IPS-18c (cell line): ENCODE data around the gene SBF2.

Experiments
- H3K4me3 ChIP-seq: 2 replicates; pipeline ENCODE4 v1.7.0; 2013; ENCODE audit warnings: low read depth, mild to moderate bottlenecking, low read length, moderate library complexity; ENCODE audit not compliant: insufficient read depth
- H3K9me3 ChIP-seq: one replicate; pipeline ENCODE4 v1.6.1; 2013; ENCODE audit warnings: mild to moderate bottlenecking, low read length, moderate library complexity; ENCODE audit not compliant: control insufficient read depth, insufficient read depth

SBF2 gene

DNA sequence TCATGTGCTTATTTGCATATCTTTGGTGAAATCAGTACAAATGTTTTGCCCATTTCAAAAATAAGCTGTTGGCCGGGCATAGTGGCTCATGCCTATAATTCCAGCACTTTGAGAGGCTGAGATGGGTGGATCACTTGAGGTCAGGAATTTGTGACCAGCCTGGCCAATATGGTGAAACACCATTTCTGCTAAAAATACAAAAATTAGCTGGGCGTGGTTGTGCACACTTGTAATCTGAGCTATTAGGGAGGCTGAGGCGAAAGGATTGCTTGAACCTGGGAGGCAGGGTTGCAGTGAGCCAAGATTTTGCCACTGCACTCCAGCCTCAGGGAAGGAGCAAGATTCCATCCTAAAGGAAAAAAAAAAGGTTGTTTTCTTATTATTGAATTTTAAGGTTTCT, 494.1 kb downstream of the SBF2 start:
- Histone ChIP-seq H3K9me3 (no peaks in the 10 kb centered on the region), H3K4me3 (no peak overlapping the region)

GRCh38 chr11:9797300-9797699, 496.7 kb downstream of the SBF2 start:
- H3K4me3 ChIP-seq = no peak overlapping the region
- no peaks in the 10 kb centered on the region for H3K9me3 ChIP-seq

- H3K9me3 ChIP-seq = no peaks in the 10 kb centered on the region
Measured at GRCh38 chr11:9796854-9797253, 497.2 kb downstream of the SBF2 start.

DNA sequence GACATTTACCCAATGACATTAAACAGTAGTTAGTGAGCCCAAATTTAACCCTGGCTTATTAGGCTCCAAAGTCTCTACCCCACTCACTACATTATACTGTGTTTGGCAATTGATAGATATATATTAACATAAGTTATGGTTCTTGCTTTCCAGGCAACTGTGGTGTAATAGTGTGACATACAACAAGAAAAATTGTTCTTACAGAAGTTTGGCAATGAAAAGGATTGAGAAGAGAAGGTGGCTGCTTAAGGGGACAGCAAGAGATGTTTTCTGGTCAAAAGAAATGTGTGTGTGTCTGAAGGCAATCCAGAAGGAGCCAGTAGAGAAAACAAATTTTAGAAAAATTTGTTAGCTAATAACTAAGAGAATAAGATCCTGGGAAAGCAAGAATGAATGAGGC, 497.8 kb downstream of the SBF2 start:
- no peaks in the 10 kb centered on the region for H3K9me3 ChIP-seq
- H3K4me3 ChIP-seq = no peak overlapping the region

More at GRCh38 chr11:9796854-9797253, 497.2 kb downstream of the SBF2 start:
- H3K4me3 ChIP-seq = no peak overlapping the region

- no peaks in the 10 kb centered on the region for H3K9me3 ChIP-seq
- no peak overlapping the region for H3K4me3 ChIP-seq
Measured at GRCh38 chr11:9790703-9791102, 503.3 kb downstream of the SBF2 start.

DNA sequence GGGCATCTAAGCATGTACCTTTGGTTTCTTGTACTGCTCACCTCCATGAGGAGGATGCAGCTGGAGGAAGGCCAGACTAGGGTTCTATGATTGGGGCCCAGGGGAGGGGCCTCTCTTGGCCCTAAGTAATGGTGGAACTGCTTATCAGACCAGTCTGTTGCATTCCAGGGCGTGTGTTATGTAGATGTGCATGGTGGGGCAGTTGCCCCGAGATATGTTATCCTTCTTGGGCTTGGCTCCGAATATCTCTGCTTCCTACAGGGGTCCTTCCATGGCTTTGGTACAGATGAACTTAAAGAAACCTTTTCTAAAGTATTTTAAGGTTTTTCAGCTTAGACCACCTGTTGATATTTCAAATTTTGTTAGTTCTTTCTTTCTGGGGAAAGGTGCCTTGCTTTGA, 504.1 kb downstream of the SBF2 start:
- no peaks in the 10 kb centered on the region for H3K9me3 ChIP-seq
- H3K4me3 ChIP-seq = no peak overlapping the region

DNA sequence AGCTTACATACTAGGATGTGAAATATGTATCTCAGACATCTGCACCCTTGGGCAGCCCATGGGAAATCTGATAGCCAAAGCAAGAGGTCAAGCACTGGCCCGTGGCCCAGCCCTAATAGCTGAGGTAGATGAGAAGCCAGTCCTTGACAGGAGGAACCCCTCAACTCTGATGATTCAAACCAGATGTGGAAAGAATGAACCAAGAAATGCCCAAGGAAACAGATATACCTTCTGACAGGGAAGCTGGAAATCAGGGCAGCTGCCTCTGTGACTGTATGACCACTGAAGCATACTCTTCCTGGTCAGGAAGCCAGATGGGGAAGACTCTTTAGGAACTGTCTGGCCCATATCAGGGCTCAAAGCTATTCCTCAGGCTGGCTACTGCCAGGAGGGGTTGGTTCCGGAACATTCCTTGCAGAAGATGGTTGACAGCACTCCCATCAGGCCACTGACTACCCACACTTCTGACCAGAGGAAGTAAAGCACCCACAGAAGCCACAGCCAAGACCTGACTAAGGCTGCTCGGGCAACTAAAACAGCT, 506.0 kb downstream of the SBF2 start:
- H3K4me3 ChIP-seq = no peak overlapping the region

DNA sequence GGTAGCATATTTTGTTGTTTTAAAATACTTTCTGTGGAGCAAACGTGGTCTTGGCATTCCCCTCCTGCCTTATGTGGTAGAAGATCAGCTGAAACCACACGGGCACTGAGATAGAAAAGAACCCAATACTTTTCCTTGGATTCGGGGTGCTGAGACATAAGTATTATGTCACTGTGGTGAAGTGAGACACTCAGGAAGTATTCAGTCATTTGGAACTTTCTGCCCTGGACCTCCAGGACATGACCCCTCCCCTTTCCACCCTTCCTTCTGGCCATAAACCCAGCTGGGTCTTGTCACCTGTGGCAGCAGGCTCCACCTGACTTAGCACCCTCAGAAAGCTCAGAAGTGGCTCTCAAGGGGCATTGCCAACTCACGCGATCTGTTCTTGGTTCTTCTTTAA, 506.8 kb downstream of the SBF2 start:
- Histone ChIP-seq H3K9me3 (no peaks in the 10 kb centered on the region), H3K4me3 (no peak overlapping the region)

More for the DNA sequence above, 506.0 kb downstream of the SBF2 start:
- H3K9me3 ChIP-seq = no peaks in the 10 kb centered on the region

DNA sequence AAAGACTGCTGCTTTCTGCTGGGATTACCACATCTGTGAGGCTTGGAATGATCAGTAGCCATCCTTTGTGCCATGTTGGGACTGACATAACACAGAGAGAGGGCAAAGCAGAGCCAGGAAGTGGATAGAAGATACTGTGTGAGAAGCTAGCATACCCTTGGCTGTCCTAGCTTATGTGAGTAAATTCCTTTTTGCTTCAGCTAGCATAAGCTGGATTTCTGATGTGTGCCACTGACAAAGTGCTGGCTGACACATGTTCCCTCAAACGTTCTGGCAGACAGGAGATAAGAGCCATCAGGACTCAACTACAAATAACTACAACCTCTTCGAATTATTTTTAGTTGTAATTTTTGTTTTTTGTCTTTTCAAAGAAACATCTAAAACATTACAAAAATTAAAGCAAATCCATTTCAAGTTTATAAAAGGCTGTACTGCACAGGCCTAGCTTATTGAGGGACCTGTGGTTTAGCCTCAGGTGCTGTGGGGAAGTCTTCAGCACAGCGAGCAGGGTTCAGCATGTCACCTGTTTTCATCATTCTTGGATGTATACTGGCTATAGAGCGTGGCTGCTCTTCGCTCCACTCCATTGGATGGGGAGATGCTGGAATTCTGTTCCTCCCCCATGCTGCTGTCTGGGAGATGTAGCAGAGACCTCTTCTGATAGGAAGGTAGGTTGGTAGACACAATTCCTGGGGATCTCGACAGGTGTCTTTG, 509.3 kb downstream of the SBF2 start:
- H3K4me3 ChIP-seq = no peak overlapping the region
- H3K9me3 ChIP-seq = no peaks in the 10 kb centered on the region

GRCh38 chr11:9783986-9784385, 510.0 kb downstream of the SBF2 start:
- Histone ChIP-seq H3K9me3 (no peaks in the 10 kb centered on the region), H3K4me3 (no peak overlapping the region)

DNA sequence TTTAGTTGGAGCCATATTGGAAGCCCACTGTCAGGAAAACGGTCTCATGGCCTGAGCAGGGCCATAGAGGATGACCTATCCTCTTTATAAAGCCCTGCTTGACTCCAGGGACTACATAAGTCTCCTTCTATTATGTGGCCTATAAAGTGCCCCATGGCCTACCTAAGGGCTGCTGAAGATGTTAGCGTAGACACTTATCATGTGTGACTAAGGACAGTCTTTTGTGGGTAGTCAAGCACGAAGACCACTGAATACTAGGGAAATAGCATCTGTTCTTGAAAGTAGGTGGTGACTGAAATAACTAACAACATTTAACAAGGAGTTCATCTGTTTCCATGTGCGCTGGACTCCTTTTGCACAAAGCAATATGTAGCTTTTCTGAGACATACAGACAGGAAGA, 513.1 kb downstream of the SBF2 start:
- Histone ChIP-seq H3K9me3 (no peaks in the 10 kb centered on the region), H3K4me3 (no peak overlapping the region)

DNA sequence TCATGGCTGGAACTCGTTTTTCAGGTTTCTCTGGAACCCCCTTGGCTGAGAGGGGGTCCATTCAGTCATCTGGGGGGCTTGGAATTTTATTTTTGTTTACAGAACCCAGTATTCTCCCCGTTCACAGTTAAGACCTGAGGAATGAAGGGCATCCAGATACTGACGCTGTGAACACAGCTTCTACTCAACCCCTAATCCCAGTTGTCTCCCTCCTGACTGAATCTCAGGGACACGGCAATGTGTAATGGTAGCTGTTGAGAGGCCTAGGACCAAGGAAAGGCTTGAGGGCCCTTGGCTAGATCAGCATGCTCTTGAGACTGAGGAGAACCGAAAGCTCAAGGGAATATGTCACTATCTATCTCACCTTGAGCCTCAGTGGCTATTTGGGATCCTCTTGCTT, 516.5 kb downstream of the SBF2 start:
- no peak overlapping the region for H3K4me3 ChIP-seq
- no peaks in the 10 kb centered on the region for H3K9me3 ChIP-seq

DNA sequence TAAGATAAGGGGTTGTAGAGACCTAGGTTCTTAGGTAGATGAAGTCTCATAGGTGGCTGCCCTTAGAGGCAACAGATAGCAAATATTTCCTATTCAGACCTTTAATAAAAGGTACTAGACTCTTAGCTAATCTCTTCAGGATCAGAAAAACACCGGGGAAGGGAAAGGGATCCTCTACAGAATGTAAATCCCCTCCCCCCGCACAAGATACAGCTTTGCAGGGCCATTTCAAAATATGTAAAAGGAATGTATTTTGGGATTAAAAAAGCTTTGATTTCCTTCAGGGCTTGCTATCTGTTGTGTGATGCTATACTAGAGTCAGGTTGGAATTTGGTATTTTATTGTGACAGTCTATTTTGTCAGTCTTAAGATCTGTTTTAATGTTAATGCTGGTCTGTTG, 517.0 kb downstream of the SBF2 start:
- no peak overlapping the region for H3K4me3 ChIP-seq

DNA sequence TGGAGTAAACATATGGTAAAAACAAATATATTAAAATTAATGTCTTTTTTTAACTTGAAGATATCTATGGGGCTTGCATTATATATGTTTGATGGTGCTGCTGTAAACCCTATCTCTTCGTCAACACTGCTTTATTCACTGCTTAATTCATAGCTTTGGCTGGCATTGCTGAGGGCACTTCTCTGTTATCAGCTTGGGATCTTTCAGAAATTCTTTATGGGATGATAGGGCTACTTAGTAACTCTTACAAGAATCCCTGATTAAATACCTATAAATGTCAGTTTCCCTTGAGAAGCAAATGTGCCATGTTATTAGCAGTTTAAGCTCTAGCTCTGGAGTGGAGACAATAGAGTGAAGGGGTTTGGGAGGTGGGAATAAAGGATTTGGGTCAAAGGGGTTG, 517.8 kb downstream of the SBF2 start:
- Histone ChIP-seq H3K4me3 (no peak overlapping the region), H3K9me3 (no peaks in the 10 kb centered on the region)

More for the DNA sequence above, 517.0 kb downstream of the SBF2 start:
- H3K9me3 ChIP-seq = no peaks in the 10 kb centered on the region

DNA sequence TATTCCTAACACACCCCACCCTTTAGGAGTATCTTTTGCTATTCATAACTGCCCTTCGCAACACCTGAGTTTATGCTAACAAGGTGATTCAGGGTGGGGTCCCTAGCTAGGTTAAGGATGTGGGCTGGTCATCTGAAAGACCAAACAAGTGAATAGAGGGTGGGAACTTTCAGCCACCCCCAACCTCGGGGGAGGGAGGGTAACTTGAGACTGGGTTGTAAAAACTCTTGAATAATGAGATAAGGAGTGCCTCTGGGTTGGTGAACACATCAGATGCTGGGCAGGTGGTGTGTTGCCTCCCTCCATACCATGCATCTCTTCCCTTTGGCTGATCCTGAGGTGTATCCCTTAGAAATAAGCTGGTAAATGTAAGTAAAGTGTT, 518.6 kb downstream of the SBF2 start:
- H3K4me3 ChIP-seq = no peak overlapping the region
- no peaks in the 10 kb centered on the region for H3K9me3 ChIP-seq

- Histone ChIP-seq H3K4me3 (no peak overlapping the region), H3K9me3 (no peaks in the 10 kb centered on the region)
Measured at GRCh38 chr11:9774591-9775397, 519.2 kb downstream of the SBF2 start.

- Histone ChIP-seq H3K9me3 (no peaks in the 10 kb centered on the region), H3K4me3 (no peak overlapping the region)
Measured at GRCh38 chr11:9774109-9774508, 519.9 kb downstream of the SBF2 start.

GRCh38 chr11:9773524-9773923, 520.5 kb downstream of the SBF2 start:
- Histone ChIP-seq H3K9me3 (no peaks in the 10 kb centered on the region), H3K4me3 (no peak overlapping the region)
